GM19099 (cell line): ENCODE results near the gene ENPP6.

Experiments used
- POLR2A ChIP-seq: IDR thresholded peaks from 3 replicates; pipeline ENCODE4 v1.6.1; 2011; ENCODE audit warnings: low read depth; ENCODE audit not compliant: insufficient read length; ENCODE audit errors: extremely low read depth

The ENPP6 gene

DNA sequence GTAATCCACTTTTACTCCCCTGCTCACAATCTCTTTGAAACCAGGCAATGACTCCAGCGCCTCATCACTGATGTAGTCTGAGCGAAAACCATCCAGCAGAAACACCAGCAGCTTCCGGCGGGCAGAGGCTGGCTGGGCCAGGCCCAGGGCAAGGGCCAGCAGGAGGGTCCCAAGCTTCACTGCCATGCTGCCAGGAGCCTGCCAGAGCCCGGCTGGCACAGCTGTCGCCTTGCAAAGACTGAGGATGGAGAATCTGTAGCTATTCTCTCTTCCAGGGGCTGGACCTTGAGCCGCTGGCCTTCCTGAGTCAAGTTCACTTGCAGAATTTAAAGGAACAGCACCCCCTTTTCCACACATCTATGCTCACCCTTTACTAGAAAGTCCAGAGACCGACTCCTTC, at the start of gene ENPP6:
Gene ENPP6, minus strand, starts transcription at position 240 of the 400 bp plus-strand sequence. Its CDS starts 54 bp downstream, at position 186.
- no peak for TF ChIP-seq POLR2A

DNA sequence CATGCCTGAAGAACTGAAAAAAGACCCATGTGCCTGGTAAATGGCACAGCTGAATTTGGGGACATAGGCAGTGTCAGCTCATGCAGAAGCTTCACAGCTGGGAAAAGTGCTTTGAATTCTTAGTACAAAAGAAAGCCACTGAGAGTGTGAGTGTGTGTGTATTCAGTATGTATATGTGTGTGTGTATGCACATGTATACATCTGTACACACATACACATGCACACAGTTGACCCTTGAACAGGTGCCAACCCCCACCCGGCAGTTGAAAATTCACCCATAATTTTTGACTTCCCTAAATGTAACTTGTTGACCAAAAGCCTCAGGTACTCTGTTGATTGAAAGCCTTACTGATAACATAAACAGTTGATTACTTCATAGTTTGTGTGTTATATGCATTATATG, 49.5 kb upstream of the ENPP6 start:
- no peak for TF ChIP-seq POLR2A

DNA sequence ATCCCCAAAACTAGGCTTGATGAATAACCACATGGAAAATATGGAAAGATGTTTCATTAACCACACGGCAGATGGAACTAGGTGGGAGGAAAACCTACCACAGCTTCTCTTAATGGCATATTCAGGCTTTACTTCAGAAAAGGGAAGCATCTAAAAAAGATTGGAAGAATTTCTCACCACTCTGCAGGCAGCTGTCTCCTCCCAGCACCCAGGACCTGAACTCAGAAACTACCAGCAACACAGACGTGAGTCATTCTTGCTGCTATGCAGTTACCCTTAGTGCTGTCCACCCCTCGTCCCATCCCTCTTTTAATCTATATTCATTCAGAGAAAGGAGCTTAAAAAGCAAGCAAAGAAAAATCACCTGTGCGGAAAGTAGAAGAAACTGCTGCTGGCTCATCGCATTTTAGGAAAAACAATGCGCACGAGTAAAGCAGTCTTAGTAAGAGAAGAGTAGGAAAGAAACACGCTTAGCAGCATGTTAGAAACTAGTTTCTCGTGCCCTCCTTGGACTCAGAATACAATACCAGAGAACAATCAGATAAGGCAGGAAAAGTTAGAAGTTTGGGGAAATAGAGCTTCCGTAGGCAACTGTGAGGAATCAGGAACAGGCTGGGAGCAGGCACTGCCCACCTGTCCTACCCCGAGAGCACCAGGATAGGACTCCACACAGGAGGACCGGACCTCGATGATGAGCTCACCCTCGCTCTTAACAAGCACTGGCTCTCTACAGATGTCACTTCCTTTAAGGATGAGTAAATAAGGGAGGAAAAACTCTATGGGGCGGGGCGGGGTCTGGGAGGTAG, 48.1 kb upstream of the ENPP6 start:
- no peak for TF ChIP-seq POLR2A

DNA sequence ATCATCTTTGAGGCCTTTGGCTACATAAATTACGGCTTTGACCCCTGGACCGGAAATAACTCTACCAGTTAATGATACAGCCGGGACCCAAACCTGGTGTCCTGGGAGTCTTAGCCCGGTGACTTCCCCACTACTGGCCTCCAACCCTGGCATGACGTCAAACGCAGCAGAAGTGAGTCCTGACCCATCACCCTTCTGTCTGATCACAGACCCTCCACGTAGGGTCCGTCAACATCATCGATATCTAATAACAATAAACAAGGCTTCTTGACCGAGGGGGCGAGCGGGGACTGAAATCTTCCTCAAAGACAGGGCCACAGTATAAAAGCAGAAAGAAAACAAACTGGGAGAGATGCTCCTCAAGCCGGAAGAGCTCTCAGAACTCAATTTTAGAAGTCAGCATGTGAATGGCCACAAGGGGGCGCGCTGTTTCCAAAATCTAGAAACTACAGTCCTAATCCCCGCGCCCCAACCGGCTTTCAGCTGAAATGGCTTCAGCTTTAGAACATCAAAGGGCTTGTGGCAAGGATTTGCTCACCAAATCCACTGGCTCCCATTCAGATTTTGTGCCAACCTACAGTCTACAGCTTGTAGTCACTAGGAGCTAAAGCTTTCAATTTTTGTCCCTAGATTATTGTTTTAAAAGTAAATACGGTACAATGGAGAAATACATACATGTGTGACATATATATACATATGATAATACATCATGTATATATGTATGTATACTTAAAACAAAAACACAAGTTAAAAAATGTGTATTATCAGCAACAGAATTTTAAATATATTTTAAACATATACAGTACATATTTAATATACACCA, 46.4 kb upstream of the ENPP6 start:
- no peak for TF ChIP-seq POLR2A

DNA sequence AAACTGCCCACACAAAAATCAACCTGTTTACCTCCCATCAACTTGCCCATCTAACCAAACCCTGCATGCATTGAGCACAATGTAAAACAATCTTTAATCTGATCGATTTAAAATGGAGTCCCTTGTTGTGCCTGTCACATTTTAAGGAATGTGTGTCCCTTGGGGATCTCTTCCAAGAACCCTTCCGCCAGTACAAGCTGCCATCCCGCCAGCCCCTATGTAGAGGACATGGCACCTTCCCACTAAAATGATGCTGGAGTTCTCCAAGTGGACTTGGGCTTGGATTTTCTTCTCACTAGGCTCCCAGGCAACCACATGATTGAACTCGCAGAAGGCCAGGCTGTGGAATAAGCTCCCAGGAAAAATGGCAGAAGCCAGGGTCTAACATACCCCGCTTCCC, 45.8 kb upstream of the ENPP6 start:
- TF ChIP-seq POLR2A = no peak

DNA sequence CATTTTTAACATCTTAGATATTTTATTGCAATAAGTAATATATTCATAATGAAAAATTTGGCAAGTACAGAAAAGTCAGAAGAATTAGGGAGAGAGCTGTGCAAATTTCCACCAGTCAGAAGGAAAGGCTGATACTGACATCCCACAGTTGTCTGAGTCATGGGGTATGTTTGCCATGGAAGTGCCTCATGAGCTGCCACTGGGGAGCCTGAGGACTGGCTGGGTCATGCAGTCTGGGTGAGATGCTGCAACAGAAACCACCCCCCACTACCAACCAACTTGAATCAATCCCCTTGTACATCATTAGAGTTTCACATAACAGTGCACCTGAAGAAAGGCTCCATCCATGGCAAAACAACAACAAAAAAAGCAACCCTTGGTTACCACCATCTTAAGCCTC, 45.2 kb upstream of the ENPP6 start:
- no peak for TF ChIP-seq POLR2A

DNA sequence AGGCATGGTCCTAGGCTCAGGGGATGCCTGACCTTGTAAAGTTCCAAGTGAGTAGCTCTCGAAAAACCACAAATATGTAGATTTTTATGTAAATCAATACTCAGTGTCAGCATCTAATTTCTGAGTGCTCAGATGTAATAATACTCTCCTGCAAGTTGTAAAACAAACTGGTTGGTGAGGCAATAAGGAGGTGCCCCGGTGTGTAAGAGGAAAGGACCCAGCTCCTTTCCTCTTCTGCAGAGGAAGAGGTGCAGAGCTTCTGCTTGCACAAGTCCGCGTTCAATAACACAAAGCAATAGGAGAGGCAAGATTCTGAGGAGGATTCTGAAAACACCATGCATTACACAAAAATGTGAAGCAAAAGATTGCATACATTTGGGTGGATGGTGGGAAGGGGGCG, 43.6 kb upstream of the ENPP6 start:
- TF ChIP-seq POLR2A = no peak

DNA sequence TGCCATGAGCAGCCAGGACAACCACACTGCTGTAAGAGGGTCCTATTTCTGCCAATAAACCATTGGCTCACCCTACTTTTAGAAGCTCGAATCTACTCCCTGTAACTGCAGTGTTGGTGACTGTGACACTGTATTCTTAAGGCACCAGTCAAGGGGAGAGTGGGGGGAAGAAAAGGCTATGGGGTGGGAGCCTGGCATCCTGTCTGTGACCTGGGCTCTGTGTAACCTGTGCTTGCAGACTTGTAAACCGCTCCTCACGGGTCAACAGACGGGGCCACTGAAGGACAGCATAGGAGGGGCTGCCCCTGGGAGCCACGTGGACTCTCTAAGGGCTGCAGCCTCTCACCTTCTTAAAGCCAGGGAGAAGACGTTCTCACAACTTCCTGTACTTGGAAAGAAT, 42.2 kb upstream of the ENPP6 start:
- TF ChIP-seq POLR2A = no peak

DNA sequence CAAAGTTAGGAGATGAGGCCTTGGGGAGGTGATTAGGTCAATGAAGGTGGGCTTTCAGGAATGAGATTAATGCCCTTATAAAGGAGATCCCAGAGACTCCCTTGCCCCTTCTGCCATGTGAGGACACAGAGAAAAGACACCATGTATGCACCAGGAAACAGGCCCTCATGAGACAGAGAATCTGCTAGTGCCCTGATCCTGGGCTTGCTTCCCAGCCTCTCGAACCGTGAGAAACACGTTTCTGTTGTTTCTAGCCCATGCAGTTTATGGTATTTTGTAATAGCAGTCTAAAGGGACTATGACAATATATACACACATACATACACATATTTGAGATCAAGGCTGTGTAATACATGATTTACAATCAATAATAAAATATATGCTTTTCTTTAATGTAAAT, 41.4 kb upstream of the ENPP6 start:
- TF ChIP-seq POLR2A = no peak

DNA sequence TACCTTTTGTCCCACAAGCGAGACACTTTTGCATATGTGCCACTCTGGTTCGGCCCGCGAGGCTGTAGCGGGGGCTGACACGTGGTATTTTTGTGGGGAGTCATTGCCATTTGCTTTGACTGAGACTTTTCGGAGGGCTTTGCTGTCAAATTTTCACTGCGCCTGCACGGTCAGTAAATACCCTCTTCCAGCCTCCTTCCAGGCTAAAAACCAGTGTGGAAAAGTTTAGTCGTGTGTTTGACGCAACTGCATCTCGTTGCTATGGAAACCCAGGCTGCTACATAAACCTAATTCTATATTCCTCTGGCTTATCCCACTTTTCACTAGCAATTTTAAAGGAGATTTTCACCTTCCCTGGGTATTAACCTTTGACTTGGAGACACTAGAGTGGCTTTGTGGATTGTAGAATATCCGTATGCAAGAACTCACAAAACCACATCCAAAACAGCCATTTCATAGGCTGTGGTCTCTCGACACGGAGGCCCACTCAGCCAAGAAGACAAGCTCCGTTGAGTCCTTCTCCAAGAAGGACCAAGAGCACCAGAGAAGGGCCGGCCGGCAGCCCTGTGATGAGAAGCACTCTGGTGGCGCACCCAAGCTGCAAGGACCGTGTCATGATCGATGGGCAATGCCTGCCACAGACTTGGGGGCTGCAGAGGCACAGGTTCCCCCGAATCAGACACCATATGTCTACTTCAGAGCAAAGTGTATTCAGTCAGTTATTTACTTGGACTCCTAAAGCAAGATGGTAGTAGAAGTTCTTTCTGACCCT, 38.4 kb upstream of the ENPP6 start:
- no peak for TF ChIP-seq POLR2A

DNA sequence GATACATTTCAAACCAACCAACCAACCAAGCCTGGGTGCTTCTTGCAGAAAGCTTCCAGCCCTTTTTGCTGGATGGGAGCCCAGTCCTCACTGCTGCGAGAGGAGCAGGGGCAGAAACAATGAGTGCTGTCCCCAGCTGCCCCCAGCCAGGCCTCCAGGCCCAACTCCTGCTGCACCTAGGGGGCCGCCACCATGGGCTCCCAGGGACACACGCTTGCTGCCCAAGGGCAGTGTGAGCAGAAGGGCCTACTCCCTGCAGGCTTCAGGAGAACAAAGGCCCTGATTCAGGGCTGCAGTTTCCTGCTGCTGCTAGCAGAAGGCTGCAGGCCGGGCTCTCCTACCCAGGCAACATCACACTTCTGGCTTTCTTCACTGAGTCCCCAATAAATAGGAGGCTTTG, 37.7 kb upstream of the ENPP6 start:
- TF ChIP-seq POLR2A = no peak

DNA sequence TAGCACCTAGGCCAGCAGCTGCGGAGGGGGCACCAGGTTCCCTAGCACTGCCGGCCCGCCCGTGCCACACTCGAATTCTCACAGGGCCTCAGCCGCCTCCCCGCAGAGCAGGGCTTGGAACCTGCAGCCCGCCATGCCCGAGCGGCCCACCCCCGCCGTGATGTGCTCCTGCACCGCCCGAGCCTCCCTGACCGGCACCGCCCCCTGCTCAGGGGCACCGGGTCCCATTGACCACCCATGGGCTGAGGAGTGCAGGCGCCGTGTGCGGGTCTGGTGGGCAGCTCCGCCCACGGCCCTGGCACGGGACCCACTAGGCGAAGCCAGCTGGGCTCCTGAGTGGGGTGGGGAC, 35.4 kb upstream of the ENPP6 start:
- TF ChIP-seq POLR2A = no peak

DNA sequence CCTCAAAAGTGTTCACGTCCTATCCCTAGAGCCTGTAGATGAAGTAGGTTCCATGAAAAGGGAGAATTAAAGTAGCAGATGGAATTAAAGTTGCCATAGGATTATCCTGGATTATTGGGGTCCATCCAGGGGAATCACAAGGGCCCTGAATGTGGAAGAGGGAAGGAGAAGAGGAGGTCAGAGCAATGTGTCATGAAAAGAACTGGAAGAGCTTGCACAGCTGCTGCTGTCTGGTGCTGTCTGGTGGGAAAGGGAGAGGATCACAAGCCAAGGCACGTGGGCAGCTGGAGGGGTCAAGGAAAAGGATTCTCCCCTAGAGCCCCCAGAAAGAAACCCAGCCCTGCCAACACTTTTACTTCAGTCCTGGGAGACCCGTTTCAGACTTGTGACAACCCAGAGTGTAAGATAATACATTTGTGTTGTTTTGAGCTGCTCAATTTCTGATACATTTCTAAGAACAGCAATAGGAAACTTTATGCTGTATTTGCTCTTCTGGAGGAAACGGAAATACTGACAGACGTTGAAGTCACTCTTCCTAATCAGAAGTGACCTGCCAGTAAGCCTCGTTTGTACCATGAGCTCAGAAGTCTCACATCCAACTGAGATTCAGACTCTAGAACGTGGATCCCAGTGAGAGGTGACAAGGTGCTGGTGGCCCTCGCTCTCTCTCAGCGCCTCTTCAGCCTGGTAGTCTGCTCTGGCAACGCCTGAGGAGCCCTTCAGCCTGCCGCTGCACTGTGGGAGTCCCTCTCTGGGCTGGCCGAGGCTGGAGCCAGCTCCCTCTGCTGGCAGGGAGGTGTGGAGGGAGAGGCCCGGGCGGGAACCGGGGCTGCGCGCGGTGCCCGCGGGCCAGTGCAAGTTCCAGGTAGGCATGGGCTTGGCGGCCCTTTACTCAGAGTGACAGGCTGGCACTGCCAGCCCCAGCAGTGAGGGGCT, 34.7 kb upstream of the ENPP6 start:
- TF ChIP-seq POLR2A = no peak

DNA sequence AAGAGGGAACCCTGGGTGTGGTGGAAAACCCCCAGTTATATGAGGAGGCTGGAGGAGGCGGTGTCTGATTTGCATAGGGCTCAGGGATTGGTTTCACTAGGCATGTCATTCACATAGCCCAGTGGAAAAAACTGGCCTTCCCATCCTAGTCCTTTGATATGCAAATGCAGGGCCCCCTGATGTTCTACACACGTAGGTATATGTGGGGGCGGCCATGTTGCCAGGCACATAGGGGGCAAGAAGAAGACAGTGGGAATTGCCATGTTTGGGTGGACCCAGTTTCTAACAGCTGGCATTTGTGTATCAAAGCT, 34.0 kb upstream of the ENPP6 start:
- no peak for TF ChIP-seq POLR2A
